Measurements from ENCODE around the gene ARPIN.

GRCh38 chr15:89912145-89912673, 543 bp downstream of the ARPIN start:
- TF ChIP-seq CTCF (IDR thresholded peaks at IDR 0.05), result no peak
- no peak for TF ChIP-seq POLR2A (IDR thresholded peaks at IDR 0.05)

All from right lobe of liver (tissue), 4 donors.